ENCODE measurements around the gene RHBDD2.

DNA sequence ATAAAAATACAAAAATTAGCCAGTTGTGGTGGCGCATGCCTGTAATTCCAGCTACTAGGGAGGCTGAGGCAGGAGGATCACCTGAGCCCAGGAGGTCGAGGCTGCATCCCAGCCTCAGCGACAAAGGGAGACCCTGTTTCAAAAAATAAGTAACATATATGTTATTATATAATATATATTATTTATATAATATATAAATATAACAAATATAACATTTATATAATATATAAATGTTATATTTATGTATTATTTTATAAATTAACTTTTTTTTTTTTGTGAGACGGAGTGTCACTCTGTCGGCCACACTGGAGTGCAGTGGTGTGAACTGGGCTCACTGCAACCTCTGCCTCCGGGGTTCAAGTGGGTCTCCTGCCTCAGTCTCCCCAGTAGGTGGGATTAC is 34.6 kb downstream of the RHBDD2 start:
- TF ChIP-seq, protein P1, sequence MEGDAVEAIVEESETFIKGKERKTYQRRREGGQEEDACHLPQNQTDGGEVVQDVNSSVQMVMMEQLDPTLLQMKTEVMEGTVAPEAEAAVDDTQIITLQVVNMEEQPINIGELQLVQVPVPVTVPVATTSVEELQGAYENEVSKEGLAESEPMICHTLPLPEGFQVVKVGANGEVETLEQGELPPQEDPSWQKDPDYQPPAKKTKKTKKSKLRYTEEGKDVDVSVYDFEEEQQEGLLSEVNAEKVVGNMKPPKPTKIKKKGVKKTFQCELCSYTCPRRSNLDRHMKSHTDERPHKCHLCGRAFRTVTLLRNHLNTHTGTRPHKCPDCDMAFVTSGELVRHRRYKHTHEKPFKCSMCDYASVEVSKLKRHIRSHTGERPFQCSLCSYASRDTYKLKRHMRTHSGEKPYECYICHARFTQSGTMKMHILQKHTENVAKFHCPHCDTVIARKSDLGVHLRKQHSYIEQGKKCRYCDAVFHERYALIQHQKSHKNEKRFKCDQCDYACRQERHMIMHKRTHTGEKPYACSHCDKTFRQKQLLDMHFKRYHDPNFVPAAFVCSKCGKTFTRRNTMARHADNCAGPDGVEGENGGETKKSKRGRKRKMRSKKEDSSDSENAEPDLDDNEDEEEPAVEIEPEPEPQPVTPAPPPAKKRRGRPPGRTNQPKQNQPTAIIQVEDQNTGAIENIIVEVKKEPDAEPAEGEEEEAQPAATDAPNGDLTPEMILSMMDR (IDR thresholded peaks at IDR 0.05; ENCODE audit: low read depth, low read length, missing input control) = no peak
- no peak for TF ChIP-seq NR2F2 (IDR thresholded peaks at IDR 0.05)
- TF ChIP-seq, protein P2, sequence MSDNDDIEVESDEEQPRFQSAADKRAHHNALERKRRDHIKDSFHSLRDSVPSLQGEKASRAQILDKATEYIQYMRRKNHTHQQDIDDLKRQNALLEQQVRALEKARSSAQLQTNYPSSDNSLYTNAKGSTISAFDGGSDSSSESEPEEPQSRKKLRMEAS (IDR thresholded peaks at IDR 0.05) = no peak
- TF ChIP-seq, protein P3, sequence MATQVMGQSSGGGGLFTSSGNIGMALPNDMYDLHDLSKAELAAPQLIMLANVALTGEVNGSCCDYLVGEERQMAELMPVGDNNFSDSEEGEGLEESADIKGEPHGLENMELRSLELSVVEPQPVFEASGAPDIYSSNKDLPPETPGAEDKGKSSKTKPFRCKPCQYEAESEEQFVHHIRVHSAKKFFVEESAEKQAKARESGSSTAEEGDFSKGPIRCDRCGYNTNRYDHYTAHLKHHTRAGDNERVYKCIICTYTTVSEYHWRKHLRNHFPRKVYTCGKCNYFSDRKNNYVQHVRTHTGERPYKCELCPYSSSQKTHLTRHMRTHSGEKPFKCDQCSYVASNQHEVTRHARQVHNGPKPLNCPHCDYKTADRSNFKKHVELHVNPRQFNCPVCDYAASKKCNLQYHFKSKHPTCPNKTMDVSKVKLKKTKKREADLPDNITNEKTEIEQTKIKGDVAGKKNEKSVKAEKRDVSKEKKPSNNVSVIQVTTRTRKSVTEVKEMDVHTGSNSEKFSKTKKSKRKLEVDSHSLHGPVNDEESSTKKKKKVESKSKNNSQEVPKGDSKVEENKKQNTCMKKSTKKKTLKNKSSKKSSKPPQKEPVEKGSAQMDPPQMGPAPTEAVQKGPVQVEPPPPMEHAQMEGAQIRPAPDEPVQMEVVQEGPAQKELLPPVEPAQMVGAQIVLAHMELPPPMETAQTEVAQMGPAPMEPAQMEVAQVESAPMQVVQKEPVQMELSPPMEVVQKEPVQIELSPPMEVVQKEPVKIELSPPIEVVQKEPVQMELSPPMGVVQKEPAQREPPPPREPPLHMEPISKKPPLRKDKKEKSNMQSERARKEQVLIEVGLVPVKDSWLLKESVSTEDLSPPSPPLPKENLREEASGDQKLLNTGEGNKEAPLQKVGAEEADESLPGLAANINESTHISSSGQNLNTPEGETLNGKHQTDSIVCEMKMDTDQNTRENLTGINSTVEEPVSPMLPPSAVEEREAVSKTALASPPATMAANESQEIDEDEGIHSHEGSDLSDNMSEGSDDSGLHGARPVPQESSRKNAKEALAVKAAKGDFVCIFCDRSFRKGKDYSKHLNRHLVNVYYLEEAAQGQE (IDR thresholded peaks at IDR 0.05) = no peak

Measured in liver (tissue), 3 donors.